IMR-90 (cell line): ENCODE measurements around the gene OXER1.

Source experiments
- MXI1 ChIP-seq: IDR thresholded peaks from 2 replicates; pipeline ENCODE4 v1.6.1; 2012; ENCODE audit warnings: low read depth, mild to moderate bottlenecking, low read length, moderate library complexity, borderline replicate concordance
- NFE2L2 ChIP-seq: fragments of 150-350 bp; IDR thresholded peaks from 2 replicates; pipeline ENCODE4 v1.6.1; 2016; ENCODE audit warnings: low read depth, mild to moderate bottlenecking, low read length
- POLR2A ChIP-seq: IDR thresholded peaks from 2 replicates; pipeline ENCODE4 v1.6.1; 2012; ENCODE audit warnings: mild to moderate bottlenecking, low read depth, low read length
- RAD21 ChIP-seq: IDR thresholded peaks from 2 replicates; pipeline ENCODE4 v1.6.1; 2012; ENCODE audit warnings: low read length, improper control_type of control experiment
- TF ChIP-seq, protein P1 (sequence below): conservative IDR thresholded peaks from 2 replicates; pipeline ENCODE4 v1.5.1; 2012; ENCODE audit warnings: mild to moderate bottlenecking, low read depth, low read length, improper control_type of control experiment
- TF ChIP-seq, protein P2 (sequence below): fragments of 150-350 bp; IDR thresholded peaks from 2 replicates; pipeline ENCODE4 v1.6.1; 2017; ENCODE audit warnings: mild to moderate bottlenecking, antibody characterized with exemption, low read length, low read depth

DNA sequence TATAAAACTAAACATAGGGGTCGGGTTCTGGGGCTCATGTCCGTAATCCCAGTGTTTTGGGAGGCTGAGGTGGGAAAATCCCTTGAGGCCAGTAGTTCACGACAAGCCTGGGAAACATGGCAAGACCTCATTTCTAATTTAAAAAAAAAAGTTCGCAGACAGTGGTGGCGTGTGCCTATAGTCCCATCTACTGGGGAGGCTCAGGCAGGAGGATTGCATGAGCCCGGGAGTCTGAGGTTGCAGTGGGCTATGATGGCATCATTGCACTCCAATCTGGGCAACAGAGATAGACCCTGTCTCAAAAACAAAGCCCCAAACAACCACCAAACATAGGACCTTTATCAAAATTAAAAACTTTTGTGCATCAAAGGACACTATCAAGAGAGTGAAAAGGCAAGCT is 38.2 kb upstream of the OXER1 start:
- TF ChIP-seq POLR2A = no peak
- TF ChIP-seq, protein P1, sequence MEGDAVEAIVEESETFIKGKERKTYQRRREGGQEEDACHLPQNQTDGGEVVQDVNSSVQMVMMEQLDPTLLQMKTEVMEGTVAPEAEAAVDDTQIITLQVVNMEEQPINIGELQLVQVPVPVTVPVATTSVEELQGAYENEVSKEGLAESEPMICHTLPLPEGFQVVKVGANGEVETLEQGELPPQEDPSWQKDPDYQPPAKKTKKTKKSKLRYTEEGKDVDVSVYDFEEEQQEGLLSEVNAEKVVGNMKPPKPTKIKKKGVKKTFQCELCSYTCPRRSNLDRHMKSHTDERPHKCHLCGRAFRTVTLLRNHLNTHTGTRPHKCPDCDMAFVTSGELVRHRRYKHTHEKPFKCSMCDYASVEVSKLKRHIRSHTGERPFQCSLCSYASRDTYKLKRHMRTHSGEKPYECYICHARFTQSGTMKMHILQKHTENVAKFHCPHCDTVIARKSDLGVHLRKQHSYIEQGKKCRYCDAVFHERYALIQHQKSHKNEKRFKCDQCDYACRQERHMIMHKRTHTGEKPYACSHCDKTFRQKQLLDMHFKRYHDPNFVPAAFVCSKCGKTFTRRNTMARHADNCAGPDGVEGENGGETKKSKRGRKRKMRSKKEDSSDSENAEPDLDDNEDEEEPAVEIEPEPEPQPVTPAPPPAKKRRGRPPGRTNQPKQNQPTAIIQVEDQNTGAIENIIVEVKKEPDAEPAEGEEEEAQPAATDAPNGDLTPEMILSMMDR = no peak
- no peak for TF ChIP-seq MXI1
- no peak for TF ChIP-seq RAD21
- no peak for TF ChIP-seq NFE2L2
- TF ChIP-seq, protein P2, sequence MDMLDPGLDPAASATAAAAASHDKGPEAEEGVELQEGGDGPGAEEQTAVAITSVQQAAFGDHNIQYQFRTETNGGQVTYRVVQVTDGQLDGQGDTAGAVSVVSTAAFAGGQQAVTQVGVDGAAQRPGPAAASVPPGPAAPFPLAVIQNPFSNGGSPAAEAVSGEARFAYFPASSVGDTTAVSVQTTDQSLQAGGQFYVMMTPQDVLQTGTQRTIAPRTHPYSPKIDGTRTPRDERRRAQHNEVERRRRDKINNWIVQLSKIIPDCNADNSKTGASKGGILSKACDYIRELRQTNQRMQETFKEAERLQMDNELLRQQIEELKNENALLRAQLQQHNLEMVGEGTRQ = no peak
